Natural killer cell (primary cell): ENCODE measurements around the gene POLR2A. TPM values are rescaled to one million over a fixed set of nuclear protein-coding genes. Genes with fewer than 3 reads are reported as not detected.

Experiments
- ATAC-seq, 3 donors: fragments of 150-1000 bp in 2 of 3; fragments of 200-7000 bp in 1 of 3; cut with Tn5 transposase; 1 replicate in 1 of 3; 2 replicates in 2 of 3; pipeline ENCODE4 v1.10.0; 2021; ENCODE audit warnings: mild to moderate bottlenecking in 2 of 3, moderate library complexity in 2 of 3
- DNase-seq, 2 donors: peaks; one replicate each; pipeline versions ENCODE4 v3.0.0 to v3.0.0-alpha.2; 2013 to 2021; ENCODE audit warnings: mixed read lengths in 1 of 2
- H3K27ac ChIP-seq: one replicate; pipeline ENCODE4 v1.5.1; 2013; ENCODE audit warnings: mild to moderate bottlenecking, low read length
- H3K27me3 ChIP-seq: one replicate; pipeline ENCODE4 v1.6.1; 2013; ENCODE audit warnings: low read length; ENCODE audit not compliant: control insufficient read depth, insufficient read depth
- H3K36me3 ChIP-seq: one replicate; pipeline ENCODE4 v1.6.1; 2013; ENCODE audit warnings: low read length; ENCODE audit not compliant: control insufficient read depth, insufficient read depth
- H3K4me1 ChIP-seq: one replicate; pipeline ENCODE4 v1.6.1; 2013; ENCODE audit warnings: low read length; ENCODE audit not compliant: control insufficient read depth, insufficient read depth
- H3K4me3 ChIP-seq: one replicate; pipeline ENCODE4 v1.5.1; 2013; ENCODE audit warnings: low read length
- H3K9me3 ChIP-seq: one replicate; pipeline ENCODE4 v1.6.1; 2013; ENCODE audit warnings: low read length; ENCODE audit not compliant: control insufficient read depth, insufficient read depth
- H3K27ac Mint-ChIP-seq, 2 donors: one replicate each; pipeline ENCODE4 v1.8.0; 2022; ENCODE audit warnings: mild to moderate bottlenecking in 2 of 2, mixed read lengths in 2 of 2, moderate library complexity in 1 of 2
- H3K27me3 Mint-ChIP-seq, 2 donors: one replicate each; pipeline ENCODE4 v1.8.0; 2022; ENCODE audit warnings: low read depth in 2 of 2, mixed read lengths in 2 of 2
- H3K36me3 Mint-ChIP-seq: one replicate; pipeline ENCODE4 v1.8.0; 2022; ENCODE audit warnings: mixed read lengths
- H3K4me1 Mint-ChIP-seq, 2 donors: one replicate each; pipeline ENCODE4 v1.8.0; 2022; ENCODE audit warnings: mixed read lengths in 2 of 2
- H3K4me3 Mint-ChIP-seq: one replicate; pipeline ENCODE4 v1.8.0; 2022; ENCODE audit warnings: mild to moderate bottlenecking, moderate library complexity, mixed read lengths
- H3K9me3 Mint-ChIP-seq, 2 donors: one replicate each; pipeline ENCODE4 v1.8.0; 2022; ENCODE audit warnings: mixed read lengths in 2 of 2
- WGBS: methylation state at CpG from one replicate; pipeline ENCODE4 v1.1.7; 2013; ENCODE audit warnings: missing lambda C conversion rate; ENCODE audit not compliant: insufficient coverage; 5-methylcytosine and 5-hydroxymethylcytosine counted together
- intact Hi-C: fragments of 100-400 bp; cut with micrococcal nuclease; formaldehyde crosslinking; loops from one replicate; pipeline ENCODE4 v1.14.2; 2022
- total RNA-seq, 4 donors: library from RNA; stranded (reverse); fragments of 120-200 nt in 1 of 4; gene quantifications; one replicate each; pipeline versions ENCODE4 v1.2.3 to v1.2.4, GENCODE V29; 2013 to 2022
- TF ChIP-seq, protein P1 (sequence below): fragments of 200-600 bp; IDR thresholded peaks from one replicate; pipeline ENCODE4 v1.8.0; 2022; ENCODE audit warnings: antibody characterized with exemption

POLR2A gene
- total RNA-seq, 3 donors from 2014 or later (not counting 1 experiment from before 2014, with no cell fraction given), result 515 to 879 (median 524) TPM

DNA sequence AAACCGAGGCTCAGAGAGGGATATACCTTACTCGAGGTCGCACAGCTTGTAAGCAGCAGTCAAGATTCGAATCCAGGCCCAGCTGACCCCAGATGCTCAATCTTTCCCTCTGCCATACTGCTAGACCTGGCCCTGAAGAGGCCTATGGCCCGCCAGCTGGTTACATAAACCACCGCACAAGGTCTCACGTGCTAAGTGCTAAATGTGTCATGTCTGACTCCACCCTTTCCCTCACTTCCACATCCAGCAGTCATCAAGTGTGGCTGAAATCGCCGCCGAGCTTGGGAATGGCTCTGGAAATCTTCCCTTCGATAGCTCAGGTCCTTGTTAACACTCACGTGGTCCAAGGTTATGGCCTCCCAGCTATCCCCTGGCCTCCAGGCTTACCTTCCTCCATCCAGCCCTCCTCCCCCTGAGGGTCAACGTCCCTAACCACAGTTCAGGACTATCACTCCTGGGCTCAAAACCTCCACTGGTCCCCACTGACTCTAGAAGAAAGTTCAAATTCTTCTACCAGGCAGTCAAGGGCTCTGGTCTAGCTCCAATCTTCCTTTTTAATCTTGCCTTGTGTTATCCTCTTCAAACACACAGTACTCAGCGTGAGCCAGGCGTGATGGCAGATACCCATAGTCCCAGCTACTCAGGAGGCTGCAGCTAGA lies 8.3 kb upstream of the POLR2A start:
- ATAC-seq, result peak; percentile 19 to 30 (median 26)
- peaks cover 65% of the 10 kb centered on the region for H3K4me1 ChIP-seq
- Mint-ChIP-seq H3K27me3 (no peaks in the 10 kb centered on the region), H3K27ac (peak overlapping the region; percentile 98 to 100), H3K9me3 (no peaks in the 10 kb centered on the region), H3K4me1 (peaks cover 58 to 65% of the 10 kb centered on the region in 2 donors), H3K36me3 (no peaks in the 10 kb centered on the region), H3K4me3 (peak overlapping the region; percentile 97)
- 59% methylated on average over 15 of the region's 15 CpGs for WGBS
- intact Hi-C loops, result no loop called here
- TF ChIP-seq, protein P1, sequence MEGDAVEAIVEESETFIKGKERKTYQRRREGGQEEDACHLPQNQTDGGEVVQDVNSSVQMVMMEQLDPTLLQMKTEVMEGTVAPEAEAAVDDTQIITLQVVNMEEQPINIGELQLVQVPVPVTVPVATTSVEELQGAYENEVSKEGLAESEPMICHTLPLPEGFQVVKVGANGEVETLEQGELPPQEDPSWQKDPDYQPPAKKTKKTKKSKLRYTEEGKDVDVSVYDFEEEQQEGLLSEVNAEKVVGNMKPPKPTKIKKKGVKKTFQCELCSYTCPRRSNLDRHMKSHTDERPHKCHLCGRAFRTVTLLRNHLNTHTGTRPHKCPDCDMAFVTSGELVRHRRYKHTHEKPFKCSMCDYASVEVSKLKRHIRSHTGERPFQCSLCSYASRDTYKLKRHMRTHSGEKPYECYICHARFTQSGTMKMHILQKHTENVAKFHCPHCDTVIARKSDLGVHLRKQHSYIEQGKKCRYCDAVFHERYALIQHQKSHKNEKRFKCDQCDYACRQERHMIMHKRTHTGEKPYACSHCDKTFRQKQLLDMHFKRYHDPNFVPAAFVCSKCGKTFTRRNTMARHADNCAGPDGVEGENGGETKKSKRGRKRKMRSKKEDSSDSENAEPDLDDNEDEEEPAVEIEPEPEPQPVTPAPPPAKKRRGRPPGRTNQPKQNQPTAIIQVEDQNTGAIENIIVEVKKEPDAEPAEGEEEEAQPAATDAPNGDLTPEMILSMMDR, result no peak
- peak overlapping the region; percentile 79 for H3K27ac ChIP-seq
- no peaks in the 10 kb centered on the region for H3K27me3 ChIP-seq
- peak; percentile 40 to 51 for DNase-seq
- H3K36me3 ChIP-seq, result no peaks in the 10 kb centered on the region
- no peak overlapping the region for H3K4me3 ChIP-seq
- no peaks in the 10 kb centered on the region for H3K9me3 ChIP-seq

DNA sequence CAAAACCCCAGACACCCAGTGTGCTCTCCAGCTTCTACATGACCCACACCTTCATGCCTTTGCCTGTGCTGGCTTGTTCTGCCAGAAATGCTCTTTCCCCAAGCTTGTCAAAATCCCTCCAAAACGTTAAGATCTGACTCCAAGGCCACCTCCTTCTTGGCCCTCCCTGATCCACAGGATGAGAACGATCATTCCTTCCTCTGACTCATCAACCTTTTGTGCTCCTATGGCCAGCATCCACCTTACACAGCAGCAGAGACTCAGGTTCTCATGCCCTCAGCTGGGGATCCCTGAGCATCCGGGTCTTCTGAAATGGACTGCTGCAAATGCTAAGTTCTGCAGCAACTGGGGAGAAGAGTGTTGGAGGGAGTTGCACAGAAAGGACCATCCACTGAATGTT lies 7.7 kb upstream of the POLR2A start:
- Mint-ChIP-seq H3K4me1 (peaks cover 56 to 67% of the 10 kb centered on the region in 2 donors), H3K9me3 (no peaks in the 10 kb centered on the region), H3K36me3 (no peaks in the 10 kb centered on the region), H3K27me3 (no peaks in the 10 kb centered on the region), H3K4me3 (peak overlapping the region; percentile 97), H3K27ac (peak overlapping the region; percentile 98 to 100)
- DNase-seq (no peak), ATAC-seq (no peak)
- Histone ChIP-seq H3K27ac (peak overlapping the region; percentile 79), H3K9me3 (no peaks in the 10 kb centered on the region), H3K36me3 (no peaks in the 10 kb centered on the region), H3K27me3 (no peaks in the 10 kb centered on the region), H3K4me3 (no peak overlapping the region), H3K4me1 (peaks cover 61% of the 10 kb centered on the region)
- TF ChIP-seq, protein P1, result no peak
- intact Hi-C loops, result no loop called here
- WGBS, result 62% methylated on average over 3 of the region's 3 CpGs

DNA sequence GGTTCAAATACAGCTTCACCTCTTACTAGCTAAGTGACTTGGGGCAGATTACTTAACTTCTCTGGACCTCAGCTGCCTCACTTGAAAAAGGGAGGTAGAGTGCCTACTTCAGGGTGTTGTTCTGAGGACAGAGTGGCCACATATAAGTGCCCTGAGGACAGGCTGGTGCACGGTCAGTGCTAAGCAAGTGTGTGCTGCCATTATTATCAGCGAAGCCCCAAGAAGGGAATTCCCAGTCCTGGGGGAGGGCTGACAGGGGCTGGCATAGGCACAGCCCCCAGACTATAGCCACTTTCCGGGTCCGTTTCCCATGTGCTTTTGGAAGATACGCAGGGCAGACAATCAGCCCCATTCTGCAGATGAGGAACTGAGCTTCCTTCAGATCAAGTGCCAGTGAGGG lies 7.2 kb upstream of the POLR2A start:
- Mint-ChIP-seq H3K27me3 (no peaks in the 10 kb centered on the region), H3K9me3 (no peaks in the 10 kb centered on the region), H3K27ac (peak overlapping the region; percentile 98 to 100), H3K4me3 (peak overlapping the region; percentile 97), H3K4me1 (peaks cover 56 to 67% of the 10 kb centered on the region in 2 donors), H3K36me3 (no peaks in the 10 kb centered on the region)
- Histone ChIP-seq H3K27ac (peak overlapping the region; percentile 94), H3K4me1 (peaks cover 56% of the 10 kb centered on the region), H3K4me3 (no peak overlapping the region), H3K36me3 (no peaks in the 10 kb centered on the region), H3K9me3 (no peaks in the 10 kb centered on the region), H3K27me3 (no peaks in the 10 kb centered on the region)
- intact Hi-C loops, result no loop called here
- WGBS, result 94% methylated on average over 5 of the region's 5 CpGs
- DNase-seq, result no peak
- ATAC-seq, result no peak
- TF ChIP-seq, protein P1, result no peak
